Caco-2 (cell line): ENCODE measurements around the gene KANSL3. TPM values are rescaled to one million over a fixed set of nuclear protein-coding genes. Genes with fewer than 3 reads are reported as not detected.

ENCODE experiments used
- BruUV-seq: library from RNA; stranded (reverse); fragments of 400-500 nt; replicated peaks from 2 replicates; lab custom pipeline; 2021; lab: Mats Ljungman, UMichigan
- CTCF ChIA-PET: fragments of 300-600 bp; sonication (Branson Sonifier 250); formaldehyde crosslinking; loops from one replicate; lab custom pipeline; 2022; ENCODE audit warnings: antibody characterized with exemption; lab: Charles Lee
- POLR2A ChIA-PET: fragments of 300-600 bp; sonication (Branson Sonifier 250); formaldehyde crosslinking; loops from one replicate; lab custom pipeline; 2022; ENCODE audit warnings: antibody characterized with exemption; lab: Charles Lee
- DNase-seq, 2 experiments: peaks; one replicate each; pipeline versions ENCODE4 v3.0.0 to v3.0.0-alpha.2; 2020 to 2022
- H3K27me3 ChIP-seq: replicated peaks from 2 replicates; pipeline ENCODE4 v1.6.0; 2011; ENCODE audit warnings: low read length; ENCODE audit not compliant: control insufficient read depth, insufficient read depth
- H3K36me3 ChIP-seq: 2 replicates; pipeline ENCODE4 v1.5.1; 2011; ENCODE audit warnings: low read length; ENCODE audit not compliant: control insufficient read depth, insufficient read depth
- H3K4me1 ChIP-seq: fragments of 250-450 bp; sonication (Bioruptor Pico); 2 replicates; pipeline ENCODE4 v1.5.1; 2020; ENCODE audit warnings: mild to moderate bottlenecking
- H3K4me3 ChIP-seq: 2 replicates; pipeline ENCODE4 v1.5.1; 2011; ENCODE audit warnings: low read depth, mild to moderate bottlenecking, control low read depth, low read length
- H3K9me3 ChIP-seq: fragments of 250-450 bp; sonication (Bioruptor Pico); 2 replicates; pipeline ENCODE4 v1.5.1; 2020; ENCODE audit warnings: mild to moderate bottlenecking, moderate library complexity
- H3K27ac Mint-ChIP-seq: one replicate; pipeline ENCODE4 v1.8.0; 2022; ENCODE audit warnings: mixed read lengths; ENCODE audit not compliant: unreplicated experiment
- H3K27me3 Mint-ChIP-seq: one replicate; pipeline ENCODE4 v1.8.0; 2022; ENCODE audit warnings: mixed read lengths; ENCODE audit not compliant: insufficient read depth, unreplicated experiment
- H3K36me3 Mint-ChIP-seq: one replicate; pipeline ENCODE4 v1.8.0; 2022; ENCODE audit warnings: mild to moderate bottlenecking, mixed read lengths; ENCODE audit not compliant: insufficient read depth, unreplicated experiment
- H3K4me1 Mint-ChIP-seq: one replicate; pipeline ENCODE4 v1.8.0; 2022; ENCODE audit warnings: low read depth, mixed read lengths; ENCODE audit not compliant: unreplicated experiment
- H3K4me3 Mint-ChIP-seq: one replicate; pipeline ENCODE4 v1.8.0; 2022; ENCODE audit warnings: mild to moderate bottlenecking, moderate library complexity, mixed read lengths; ENCODE audit not compliant: unreplicated experiment
- H3K9me3 Mint-ChIP-seq: one replicate; pipeline ENCODE4 v1.8.0; 2022; ENCODE audit warnings: mixed read lengths; ENCODE audit not compliant: unreplicated experiment
- intact Hi-C: fragments of 100-400 bp; cut with micrococcal nuclease; formaldehyde crosslinking; loops from one replicate; pipeline ENCODE4 v1.10.0; 2022; ENCODE audit not compliant: unreplicated experiment
- total RNA-seq: library from RNA; stranded (reverse); gene quantifications from 2 replicates; pipeline ENCODE4 v1.2.3, GENCODE V29; 2022
- TF ChIP-seq, protein P1 (sequence below), 2 experiments: fragments of 200-600 bp in 1 of 2; IDR thresholded peaks; 1 replicate in 1 of 2; 2 replicates in 1 of 2; pipeline versions ENCODE4 v1.5.1 to v1.8.0; 2011 to 2022; ENCODE audit warnings: antibody characterized with exemption in 1 of 2, control low read depth in 1 of 2, inconsistent platforms in 1 of 2, low read depth in 1 of 2, low read length in 1 of 2, mild to moderate bottlenecking in 1 of 2, moderate library complexity in 1 of 2; ENCODE audit not compliant: insufficient read depth in 1 of 2, severe bottlenecking in 1 of 2, unreplicated experiment in 1 of 2

KANSL3 gene
- total RNA-seq, 1 experiment from 2014 or later = 48.6 TPM

DNA sequence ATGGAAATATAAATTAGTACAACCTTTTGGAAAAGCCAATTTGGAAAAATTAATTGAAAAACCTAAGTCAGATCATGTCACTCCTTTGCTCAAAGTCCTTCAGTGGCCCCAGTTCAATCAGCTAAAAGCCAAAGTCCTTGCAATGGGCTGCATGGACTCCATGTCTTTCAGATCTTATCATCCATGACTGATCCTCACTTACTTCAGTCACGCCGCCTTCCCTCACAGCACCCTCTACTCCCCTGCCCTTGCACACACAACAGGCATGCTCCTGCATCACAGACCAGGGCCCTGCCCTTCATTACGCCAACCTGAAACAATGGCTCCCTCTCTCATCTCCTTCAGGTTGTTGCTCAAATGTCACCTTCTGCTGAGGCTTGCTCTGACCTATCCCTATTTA is 15.6 kb downstream of the KANSL3 start:
- Mint-ChIP-seq H3K36me3 (peaks cover 41% of the 10 kb centered on the region), H3K9me3 (no peaks in the 10 kb centered on the region), H3K27me3 (no peaks in the 10 kb centered on the region), H3K27ac (no peak overlapping the region), H3K4me3 (no peak overlapping the region), H3K4me1 (no peaks in the 10 kb centered on the region)
- POLR2A ChIA-PET = no interaction called here
- TF ChIP-seq, protein P1, sequence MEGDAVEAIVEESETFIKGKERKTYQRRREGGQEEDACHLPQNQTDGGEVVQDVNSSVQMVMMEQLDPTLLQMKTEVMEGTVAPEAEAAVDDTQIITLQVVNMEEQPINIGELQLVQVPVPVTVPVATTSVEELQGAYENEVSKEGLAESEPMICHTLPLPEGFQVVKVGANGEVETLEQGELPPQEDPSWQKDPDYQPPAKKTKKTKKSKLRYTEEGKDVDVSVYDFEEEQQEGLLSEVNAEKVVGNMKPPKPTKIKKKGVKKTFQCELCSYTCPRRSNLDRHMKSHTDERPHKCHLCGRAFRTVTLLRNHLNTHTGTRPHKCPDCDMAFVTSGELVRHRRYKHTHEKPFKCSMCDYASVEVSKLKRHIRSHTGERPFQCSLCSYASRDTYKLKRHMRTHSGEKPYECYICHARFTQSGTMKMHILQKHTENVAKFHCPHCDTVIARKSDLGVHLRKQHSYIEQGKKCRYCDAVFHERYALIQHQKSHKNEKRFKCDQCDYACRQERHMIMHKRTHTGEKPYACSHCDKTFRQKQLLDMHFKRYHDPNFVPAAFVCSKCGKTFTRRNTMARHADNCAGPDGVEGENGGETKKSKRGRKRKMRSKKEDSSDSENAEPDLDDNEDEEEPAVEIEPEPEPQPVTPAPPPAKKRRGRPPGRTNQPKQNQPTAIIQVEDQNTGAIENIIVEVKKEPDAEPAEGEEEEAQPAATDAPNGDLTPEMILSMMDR (IDR thresholded peaks at IDR 0.05; ENCODE audit: insufficient read depth in 1 of 2, low read depth in 1 of 2, low read length in 1 of 2, severe bottlenecking in 1 of 2, unreplicated experiment in 1 of 2) = no peak
- no TSS peak for BruUV-seq
- CTCF ChIA-PET = no interaction called here
- Histone ChIP-seq H3K4me1 (no peaks in the 10 kb centered on the region), H3K9me3 (no peaks in the 10 kb centered on the region), H3K36me3 (peaks cover 5% of the 10 kb centered on the region), H3K27me3 (no peaks in the 10 kb centered on the region), H3K4me3 (no peak overlapping the region)
- intact Hi-C loops = no loop called here
- DNase-seq = no peak

DNA sequence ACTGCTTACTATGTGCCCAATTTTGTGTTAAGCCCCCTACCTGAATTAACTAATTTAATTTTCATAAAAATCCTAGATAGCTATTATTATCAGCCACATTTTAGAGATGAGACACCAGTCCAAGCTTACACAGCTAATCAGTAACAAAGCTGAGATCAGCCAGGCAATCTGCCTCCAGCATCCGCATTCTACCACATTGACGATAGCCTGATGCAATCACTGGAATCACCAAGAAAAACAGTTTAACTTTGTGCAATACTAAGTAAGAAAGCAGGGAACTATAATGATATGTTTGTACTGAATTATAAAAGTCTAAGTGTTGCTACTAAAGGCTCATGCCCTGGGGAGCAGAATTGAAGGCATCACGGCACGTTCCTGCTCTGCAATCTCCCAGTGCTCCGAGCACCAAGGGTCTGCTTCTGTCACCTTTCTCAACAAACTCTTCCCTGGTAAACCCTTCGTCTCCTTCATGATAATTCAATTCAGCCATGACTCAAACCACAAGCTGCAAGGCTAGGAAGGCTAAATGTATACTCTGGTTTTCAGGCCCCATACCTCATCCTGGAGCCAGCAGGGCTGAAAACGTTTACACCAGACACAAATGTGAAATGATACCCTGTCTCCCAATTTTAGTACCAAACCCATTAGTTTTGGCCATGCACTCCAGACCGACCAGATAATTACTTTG is 19.4 kb downstream of the KANSL3 start:
- H3K4me3 Mint-ChIP-seq = no peak overlapping the region
- TF ChIP-seq, protein P1 (IDR thresholded peaks at IDR 0.05; ENCODE audit: insufficient read depth in 1 of 2, low read depth in 1 of 2, low read length in 1 of 2, severe bottlenecking in 1 of 2, unreplicated experiment in 1 of 2) = no peak
- H3K27ac Mint-ChIP-seq = no peak overlapping the region
- H3K36me3 ChIP-seq = peaks cover 7% of the 10 kb centered on the region
- no peak for DNase-seq
- no peaks in the 10 kb centered on the region for H3K4me1 Mint-ChIP-seq
- CTCF ChIA-PET = no interaction called here
- peaks cover 23% of the 10 kb centered on the region for H3K36me3 Mint-ChIP-seq
- no TSS peak for BruUV-seq
- no peaks in the 10 kb centered on the region for H3K4me1 ChIP-seq
- H3K27me3 ChIP-seq = no peaks in the 10 kb centered on the region
- H3K9me3 ChIP-seq = no peaks in the 10 kb centered on the region
- intact Hi-C loops = no loop called here
- POLR2A ChIA-PET = no interaction called here
- no peak overlapping the region for H3K4me3 ChIP-seq
- H3K27me3 Mint-ChIP-seq = no peaks in the 10 kb centered on the region
- H3K9me3 Mint-ChIP-seq = no peaks in the 10 kb centered on the region

DNA sequence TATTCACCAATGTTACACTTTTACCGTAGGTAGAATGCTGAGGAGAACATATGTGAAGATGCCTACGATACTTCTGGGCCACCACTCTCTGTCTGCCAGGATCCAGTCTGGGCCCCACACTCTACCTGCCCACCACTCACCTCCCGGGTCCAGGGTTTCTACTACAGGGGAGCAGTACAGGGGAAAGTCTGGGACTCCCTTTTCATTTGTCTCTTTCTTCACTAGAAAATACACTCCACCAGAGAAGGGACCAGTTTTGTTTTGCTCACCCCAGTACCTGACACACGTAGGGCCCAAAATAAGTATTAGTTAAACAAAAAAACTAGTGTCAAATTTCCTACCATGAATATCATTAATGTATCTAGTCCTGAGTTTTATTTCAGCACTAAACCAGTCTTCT is 21.1 kb downstream of the KANSL3 start:
- Histone ChIP-seq H3K4me1 (no peaks in the 10 kb centered on the region), H3K4me3 (no peak overlapping the region), H3K27me3 (no peaks in the 10 kb centered on the region), H3K36me3 (peaks cover 8% of the 10 kb centered on the region), H3K9me3 (no peaks in the 10 kb centered on the region)
- H3K27ac Mint-ChIP-seq = no peak overlapping the region
- no TSS peak for BruUV-seq
- no peak for DNase-seq
- no peak overlapping the region for H3K4me3 Mint-ChIP-seq
- H3K4me1 Mint-ChIP-seq = no peaks in the 10 kb centered on the region
- peaks cover 18% of the 10 kb centered on the region for H3K36me3 Mint-ChIP-seq
- ChIA-PET POLR2A (no interaction called here), CTCF (interaction anchor here (0.7 kb wide), 1 partner anchor 13 kb away, joined by 7 read pairs; no protein-coding TSS in a partner anchor)
- intact Hi-C loops = no loop called here
- H3K27me3 Mint-ChIP-seq = no peaks in the 10 kb centered on the region
- H3K9me3 Mint-ChIP-seq = no peaks in the 10 kb centered on the region
- TF ChIP-seq, protein P1 (IDR thresholded peaks at IDR 0.05; ENCODE audit: insufficient read depth in 1 of 2, low read depth in 1 of 2, low read length in 1 of 2, severe bottlenecking in 1 of 2, unreplicated experiment in 1 of 2) = no peak
